Measurements from ENCODE around the gene PLEKHJ1. TPM values are rescaled to one million over a fixed set of nuclear protein-coding genes. Genes with fewer than 3 reads are reported as not detected.
A peak's percentile ranks its signal among the peaks of the same experiment; 100 is the strongest.

The PLEKHJ1 gene
- total RNA-seq, 1 donor from 2014 or later: 78.3 TPM

DNA sequence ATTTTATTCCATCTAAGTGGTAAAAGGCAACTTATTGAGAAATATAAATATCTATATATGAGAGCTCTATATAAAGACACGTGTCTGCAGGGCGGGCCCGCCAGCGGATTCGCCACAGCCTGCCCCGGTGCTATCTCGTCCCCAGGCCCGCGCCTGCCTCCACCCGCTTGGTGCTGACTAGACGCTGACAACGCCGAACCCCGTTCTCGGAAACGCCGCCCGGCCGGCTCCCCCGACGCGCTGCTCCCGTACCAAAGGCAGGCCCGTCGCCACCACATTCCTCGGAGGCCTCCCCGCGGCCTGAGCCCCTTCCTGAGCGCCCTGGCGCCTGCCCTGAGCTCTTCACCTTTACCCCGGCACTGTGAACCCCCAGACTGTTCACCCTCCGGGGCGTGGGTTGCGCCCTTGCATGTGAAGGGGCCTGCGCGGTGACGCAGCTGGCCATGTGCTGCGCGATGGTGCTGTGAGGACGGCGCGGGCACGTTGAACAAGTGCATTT is 6.0 kb downstream of the PLEKHJ1 start:
- Histone ChIP-seq H3K79me2 (ENCODE audit: insufficient read depth, low read length) (peaks cover 34% of the 10 kb centered on the region), H2AFZ (ENCODE audit: low read depth, low read length) (no peak overlapping the region), H3K9me3 (ENCODE audit: insufficient read depth, low read depth, low read length) (no peaks in the 10 kb centered on the region), H3K4me1 (ENCODE audit: insufficient read depth, low read length) (peaks cover 23% of the 10 kb centered on the region), H3K9ac (ENCODE audit: low read length) (no peak overlapping the region), H3K36me3 (ENCODE audit: insufficient read depth, low read length) (peaks cover 9% of the 10 kb centered on the region), H3K4me3 (ENCODE audit: insufficient read depth, low read depth, low read length) (no peak overlapping the region), H3K4me2 (ENCODE audit: low read length) (no peak overlapping the region), H3K27me3 (ENCODE audit: insufficient read depth, low read length) (no peaks in the 10 kb centered on the region), H3K27ac (ENCODE audit: low read depth, low read length) (no peak overlapping the region), H4K20me1 (ENCODE audit: insufficient read depth, low read length) (peaks cover 48% of the 10 kb centered on the region)
- DNase-seq (ENCODE audit: low read depth) (no peak), FAIRE-seq (no peak)
- peaks cover 6% of the 10 kb centered on the region for H3K4me1 Mint-ChIP-seq (ENCODE audit: low read depth, unreplicated experiment)
- no peaks in the 10 kb centered on the region for H3K9me3 Mint-ChIP-seq (ENCODE audit: unreplicated experiment)
- no peak overlapping the region for H3K4me3 Mint-ChIP-seq (ENCODE audit: unreplicated experiment)
- H3K36me3 Mint-ChIP-seq (ENCODE audit: low read depth, unreplicated experiment): peaks cover 4% of the 10 kb centered on the region
- H3K27me3 Mint-ChIP-seq (ENCODE audit: low read depth, unreplicated experiment): no peaks in the 10 kb centered on the region
- no peak for TF ChIP-seq EZH2 (IDR thresholded peaks at IDR 0.05; ENCODE audit: insufficient read depth, low read length)
- TF ChIP-seq, protein P1, sequence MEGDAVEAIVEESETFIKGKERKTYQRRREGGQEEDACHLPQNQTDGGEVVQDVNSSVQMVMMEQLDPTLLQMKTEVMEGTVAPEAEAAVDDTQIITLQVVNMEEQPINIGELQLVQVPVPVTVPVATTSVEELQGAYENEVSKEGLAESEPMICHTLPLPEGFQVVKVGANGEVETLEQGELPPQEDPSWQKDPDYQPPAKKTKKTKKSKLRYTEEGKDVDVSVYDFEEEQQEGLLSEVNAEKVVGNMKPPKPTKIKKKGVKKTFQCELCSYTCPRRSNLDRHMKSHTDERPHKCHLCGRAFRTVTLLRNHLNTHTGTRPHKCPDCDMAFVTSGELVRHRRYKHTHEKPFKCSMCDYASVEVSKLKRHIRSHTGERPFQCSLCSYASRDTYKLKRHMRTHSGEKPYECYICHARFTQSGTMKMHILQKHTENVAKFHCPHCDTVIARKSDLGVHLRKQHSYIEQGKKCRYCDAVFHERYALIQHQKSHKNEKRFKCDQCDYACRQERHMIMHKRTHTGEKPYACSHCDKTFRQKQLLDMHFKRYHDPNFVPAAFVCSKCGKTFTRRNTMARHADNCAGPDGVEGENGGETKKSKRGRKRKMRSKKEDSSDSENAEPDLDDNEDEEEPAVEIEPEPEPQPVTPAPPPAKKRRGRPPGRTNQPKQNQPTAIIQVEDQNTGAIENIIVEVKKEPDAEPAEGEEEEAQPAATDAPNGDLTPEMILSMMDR (IDR thresholded peaks at IDR 0.05; ENCODE audit: insufficient read depth, low read depth, low read length): no peak
- H3K27ac Mint-ChIP-seq (ENCODE audit: unreplicated experiment): no peak overlapping the region

DNA sequence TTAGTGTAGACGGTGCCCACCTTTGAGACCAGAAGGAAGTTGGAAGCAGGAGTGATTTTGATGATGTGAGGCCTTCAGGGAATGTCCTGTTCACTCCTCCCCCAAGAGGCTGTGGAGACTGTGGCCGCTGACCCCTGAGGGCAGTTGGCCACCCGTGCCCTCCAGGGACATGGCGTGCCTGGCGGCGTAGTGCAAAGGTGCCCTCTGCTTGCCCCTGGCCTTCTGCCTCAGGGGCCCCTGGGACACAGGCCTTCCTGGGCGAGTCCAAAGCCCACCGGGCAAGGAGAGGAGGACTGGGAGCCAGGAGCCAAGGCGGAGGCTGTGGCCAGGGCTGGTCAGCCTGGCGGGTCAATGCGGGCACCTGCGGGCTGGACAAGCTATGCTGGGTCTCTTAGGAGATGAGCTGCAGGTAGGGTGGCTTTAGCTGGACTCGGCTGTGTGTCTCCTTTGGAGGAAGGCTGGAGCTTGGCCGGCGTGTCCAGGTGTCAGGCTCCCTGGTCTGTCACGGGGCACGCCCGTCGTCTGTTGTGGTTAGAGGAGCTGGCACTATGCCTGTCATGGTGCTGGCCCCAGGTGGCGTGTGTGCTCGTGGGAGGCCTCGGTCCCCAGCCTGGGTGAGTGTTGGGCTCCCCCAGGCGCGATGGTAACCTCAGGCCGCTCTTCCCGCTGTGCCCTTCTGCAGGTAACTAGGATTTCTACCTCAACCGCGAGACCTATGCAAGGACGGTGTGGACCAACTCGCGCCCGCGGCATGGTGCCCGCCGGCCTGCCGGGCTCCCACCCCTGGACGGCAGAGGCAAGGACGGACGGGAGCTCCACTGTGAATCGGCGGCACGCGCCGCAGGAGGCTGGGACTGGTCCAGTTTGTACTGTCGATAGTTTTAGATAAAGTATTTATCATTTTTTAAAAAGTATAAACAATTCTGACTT is 6.8 kb downstream of the PLEKHJ1 start:
- Histone ChIP-seq H3K4me2 (ENCODE audit: low read length) (no peak overlapping the region), H3K27ac (ENCODE audit: low read depth, low read length) (no peak overlapping the region), H3K79me2 (ENCODE audit: insufficient read depth, low read length) (peaks cover 27% of the 10 kb centered on the region), H3K36me3 (ENCODE audit: insufficient read depth, low read length) (peaks cover 9% of the 10 kb centered on the region), H4K20me1 (ENCODE audit: insufficient read depth, low read length) (peaks cover 49% of the 10 kb centered on the region), H3K4me1 (ENCODE audit: insufficient read depth, low read length) (peaks cover 17% of the 10 kb centered on the region), H3K27me3 (ENCODE audit: insufficient read depth, low read length) (no peaks in the 10 kb centered on the region), H3K9ac (ENCODE audit: low read length) (no peak overlapping the region), H3K4me3 (ENCODE audit: insufficient read depth, low read depth, low read length) (no peak overlapping the region), H3K9me3 (ENCODE audit: insufficient read depth, low read depth, low read length) (no peaks in the 10 kb centered on the region), H2AFZ (ENCODE audit: low read depth, low read length) (no peak overlapping the region)
- no peaks in the 10 kb centered on the region for H3K9me3 Mint-ChIP-seq (ENCODE audit: unreplicated experiment)
- TF ChIP-seq EZH2 (IDR thresholded peaks at IDR 0.05; ENCODE audit: insufficient read depth, low read length): no peak
- TF ChIP-seq, protein P1 (IDR thresholded peaks at IDR 0.05; ENCODE audit: insufficient read depth, low read depth, low read length): no peak
- H3K4me3 Mint-ChIP-seq (ENCODE audit: unreplicated experiment): peak overlapping the region; percentile 34
- H3K27ac Mint-ChIP-seq (ENCODE audit: unreplicated experiment): no peak overlapping the region
- H3K36me3 Mint-ChIP-seq (ENCODE audit: low read depth, unreplicated experiment): peaks cover 6% of the 10 kb centered on the region
- no peaks in the 10 kb centered on the region for H3K27me3 Mint-ChIP-seq (ENCODE audit: low read depth, unreplicated experiment)
- no peak for FAIRE-seq
- H3K4me1 Mint-ChIP-seq (ENCODE audit: low read depth, unreplicated experiment): peaks cover 4% of the 10 kb centered on the region
- DNase-seq (ENCODE audit: low read depth): no peak

All from astrocyte (in vitro differentiated cells and primary cell).